ENCODE measurements around the gene CD80.

GRCh38 chr3:119541547-119541946, 17.9 kb downstream of the CD80 start:
- no peak for TF ChIP-seq CTCF (IDR thresholded peaks at IDR 0.05; ENCODE audit: low read depth, low read length, poor library complexity, severe bottlenecking)
- TF ChIP-seq EZH2phosphoT487 (IDR thresholded peaks at IDR 0.05; ENCODE audit: borderline replicate concordance, low read length) = no peak

Measured in DOHH2 (cell line).